Measurements from ENCODE around the gene GCHFR. TPM values are rescaled to one million over a fixed set of nuclear protein-coding genes. Genes with fewer than 3 reads are reported as not detected.

The GCHFR gene
- total RNA-seq, 1 experiment from 2014 or later = 1.5 TPM

DNA sequence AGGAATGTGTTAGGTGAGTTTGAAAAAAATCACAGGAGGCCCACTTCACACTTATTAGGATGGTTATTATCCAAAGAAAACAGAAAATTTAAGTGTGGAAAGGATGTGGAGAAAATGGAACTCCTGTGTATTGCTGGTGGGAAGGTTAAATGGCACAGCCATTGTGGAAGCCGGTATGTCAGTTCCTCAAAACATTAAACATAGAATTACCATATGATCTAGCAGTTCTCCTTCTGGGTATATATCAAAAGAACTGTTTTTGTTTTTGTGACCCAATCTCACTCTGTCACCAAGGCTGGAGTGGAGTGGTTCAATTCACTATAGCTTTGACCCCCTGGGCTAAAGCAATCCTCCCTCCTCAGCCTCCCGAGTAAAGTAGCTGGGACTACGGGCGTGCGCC lies 32.6 kb downstream of the GCHFR start (continued):
- TF ChIP-seq, protein P1, sequence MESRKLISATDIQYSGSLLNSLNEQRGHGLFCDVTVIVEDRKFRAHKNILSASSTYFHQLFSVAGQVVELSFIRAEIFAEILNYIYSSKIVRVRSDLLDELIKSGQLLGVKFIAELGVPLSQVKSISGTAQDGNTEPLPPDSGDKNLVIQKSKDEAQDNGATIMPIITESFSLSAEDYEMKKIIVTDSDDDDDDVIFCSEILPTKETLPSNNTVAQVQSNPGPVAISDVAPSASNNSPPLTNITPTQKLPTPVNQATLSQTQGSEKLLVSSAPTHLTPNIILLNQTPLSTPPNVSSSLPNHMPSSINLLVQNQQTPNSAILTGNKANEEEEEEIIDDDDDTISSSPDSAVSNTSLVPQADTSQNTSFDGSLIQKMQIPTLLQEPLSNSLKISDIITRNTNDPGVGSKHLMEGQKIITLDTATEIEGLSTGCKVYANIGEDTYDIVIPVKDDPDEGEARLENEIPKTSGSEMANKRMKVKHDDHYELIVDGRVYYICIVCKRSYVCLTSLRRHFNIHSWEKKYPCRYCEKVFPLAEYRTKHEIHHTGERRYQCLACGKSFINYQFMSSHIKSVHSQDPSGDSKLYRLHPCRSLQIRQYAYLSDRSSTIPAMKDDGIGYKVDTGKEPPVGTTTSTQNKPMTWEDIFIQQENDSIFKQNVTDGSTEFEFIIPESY (IDR thresholded peaks at IDR 0.05; ENCODE audit: extremely low read depth, insufficient replicate concordance, low read length) = no peak
- no peak for TF ChIP-seq CEBPB (IDR thresholded peaks at IDR 0.05; ENCODE audit: low read depth)
- no peak for TF ChIP-seq RAD21 (IDR thresholded peaks at IDR 0.05; ENCODE audit: low read depth)
- no peak for TF ChIP-seq CBX3 (IDR thresholded peaks at IDR 0.05; ENCODE audit: low read depth)

DNA sequence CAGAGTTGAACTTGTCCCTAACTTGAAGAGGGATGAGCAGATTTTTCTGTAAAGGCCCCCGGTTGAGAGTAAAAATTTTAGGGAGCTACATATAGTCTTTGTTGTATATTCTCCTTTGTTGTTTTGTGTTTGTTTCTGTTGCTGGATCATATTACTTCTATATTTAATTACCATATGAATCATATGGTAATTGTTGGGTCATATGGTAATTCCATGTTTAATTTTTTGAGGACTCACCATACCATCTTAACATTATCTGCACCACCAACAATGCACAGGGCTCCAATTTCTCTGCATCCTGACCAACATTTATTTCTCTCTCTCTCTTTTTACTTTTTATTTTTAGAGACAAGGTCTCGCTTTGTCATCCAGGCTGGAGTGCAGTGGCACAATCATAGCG lies 35.7 kb downstream of the GCHFR start:
- Histone ChIP-seq H3K27me3 (ENCODE audit: insufficient read depth, low read length) (no peaks in the 10 kb centered on the region), H3K4me1 (ENCODE audit: control insufficient read depth in 1 of 2, insufficient read depth in 2 of 2, low read length in 2 of 2) (peaks cover 35 to 47% of the 10 kb centered on the region in 2 experiments), H2AFZ (ENCODE audit: low read depth, low read length, poor library complexity, severe bottlenecking) (no peak overlapping the region), H3K4me3 (replicated peaks in 1 of 2; ENCODE audit: low read depth in 1 of 2, low read length in 2 of 2) (no peak overlapping the region), H3K36me3 (ENCODE audit: control insufficient read depth in 1 of 2, insufficient read depth in 2 of 2, low read length in 2 of 2) (no peaks in the 10 kb centered on the region), H4K20me1 (ENCODE audit: insufficient read depth) (no peaks in the 10 kb centered on the region), H3K9me3 (ENCODE audit: control insufficient read depth in 1 of 2, insufficient read depth in 1 of 2, low read depth in 1 of 2, low read length in 2 of 2) (no peaks in the 10 kb centered on the region), H3K4me2 (ENCODE audit: low read length) (peak overlapping the region; percentile 68), H3K79me2 (ENCODE audit: insufficient read depth, low read length) (peaks cover 50% of the 10 kb centered on the region), H3K9me2 (ENCODE audit: insufficient read depth) (no peaks in the 10 kb centered on the region), H3K27ac (ENCODE audit: low read depth, low read length) (no peak overlapping the region), H3K9ac (ENCODE audit: low read length) (0 out of 2 replicates have a peak overlapping the region, but pooled peaks have one; percentile 5)
- TF ChIP-seq ZNF274 (IDR thresholded peaks at IDR 0.05; ENCODE audit: low read depth, low read length) = no peak
- TF ChIP-seq FOSL1 (IDR thresholded peaks at IDR 0.05; ENCODE audit: low read depth) = no peak
- no peak for TF ChIP-seq ELF1 (IDR thresholded peaks at IDR 0.05; ENCODE audit: borderline replicate concordance, low read depth)
- TF ChIP-seq, protein P2, sequence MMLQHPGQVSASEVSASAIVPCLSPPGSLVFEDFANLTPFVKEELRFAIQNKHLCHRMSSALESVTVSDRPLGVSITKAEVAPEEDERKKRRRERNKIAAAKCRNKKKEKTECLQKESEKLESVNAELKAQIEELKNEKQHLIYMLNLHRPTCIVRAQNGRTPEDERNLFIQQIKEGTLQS (IDR thresholded peaks at IDR 0.05) = no peak
- TF ChIP-seq TCF7L2 (IDR thresholded peaks at IDR 0.05; ENCODE audit: borderline replicate concordance, extremely low read depth, insufficient read depth, insufficient read length) = no peak
- TF ChIP-seq POLR2A (IDR thresholded peaks at IDR 0.05; ENCODE audit: borderline replicate concordance, extremely low read depth, insufficient read depth, insufficient read length) = no peak
- no peak for TF ChIP-seq ZFX (IDR thresholded peaks at IDR 0.05)
- TF ChIP-seq SIN3A (IDR thresholded peaks at IDR 0.05; ENCODE audit: low read depth) = no peak
- TF ChIP-seq EGR1 (IDR thresholded peaks at IDR 0.05; ENCODE audit: low read depth) = no peak
- TF ChIP-seq POLR2AphosphoS5 (IDR thresholded peaks at IDR 0.05; ENCODE audit: low read depth, low read length) = no peak
- no peak for TF ChIP-seq YY1 (IDR thresholded peaks at IDR 0.05; ENCODE audit: extremely low read depth, insufficient replicate concordance, low read depth, low read length)
- no peak for TF ChIP-seq SRF (IDR thresholded peaks at IDR 0.05; ENCODE audit: low read depth)
- TF ChIP-seq SP1 (IDR thresholded peaks at IDR 0.05; ENCODE audit: low read depth) = no peak
- TF ChIP-seq REST (IDR thresholded peaks at IDR 0.05; ENCODE audit: low read depth) = no peak
- no peak for TF ChIP-seq EZH2phosphoT487 (IDR thresholded peaks at IDR 0.05; ENCODE audit: borderline replicate concordance)
- TF ChIP-seq EZH2 (IDR thresholded peaks at IDR 0.05) = no peak
- DNase-seq (ENCODE audit: low read depth, low spot score) (no peak), ATAC-seq (no peak)
- no TSS peak for BruUV-seq (replicated peaks)
- intact Hi-C loops (cut with micrococcal nuclease) = no loop called here
- CTCF ChIA-PET = no interaction called here
- RAD21 ChIA-PET (ENCODE audit: low non-redundant PET in 1 of 2, low total read pairs in 2 of 2, uncharacterized antibody in 2 of 2, unreplicated experiment in 2 of 2) = no interaction called here
- POLR2A ChIA-PET = no interaction called here

Data from HCT116 (cell line).